ENCODE results near the gene RGS16.
"Not testable (repeated sequence)": the region's sequence is repeated elsewhere in the genome, so short reads cannot be mapped to it uniquely, and the experiment has no call there.

RGS16 gene

GRCh38 chr1:182604175-182605164 lies at the start of gene RGS16:
TSS of gene RGS16 (minus strand) at chr1:182604389. CDS start at chr1:182604259, 130 bp downstream.
- peak; percentile 96 for DNase-seq (ENCODE audit: low spot score)

GRCh38 chr1:182653986-182654385 lies 49.8 kb upstream of the RGS16 start:
- DNase-seq (ENCODE audit: low spot score) = no peak

GRCh38 chr1:182652933-182653332 lies 48.7 kb upstream of the RGS16 start:
- no peak for DNase-seq (ENCODE audit: low spot score)

GRCh38 chr1:182651339-182651724 lies 47.1 kb upstream of the RGS16 start:
- no peak for DNase-seq (ENCODE audit: low spot score)

GRCh38 chr1:182650678-182651338 lies 46.6 kb upstream of the RGS16 start:
- DNase-seq (ENCODE audit: low spot score) = no peak

- no peak for DNase-seq (ENCODE audit: low spot score)
These were observed 44.9 kb upstream of the RGS16 start for GRCh38 chr1:182649041-182649440.

DNA sequence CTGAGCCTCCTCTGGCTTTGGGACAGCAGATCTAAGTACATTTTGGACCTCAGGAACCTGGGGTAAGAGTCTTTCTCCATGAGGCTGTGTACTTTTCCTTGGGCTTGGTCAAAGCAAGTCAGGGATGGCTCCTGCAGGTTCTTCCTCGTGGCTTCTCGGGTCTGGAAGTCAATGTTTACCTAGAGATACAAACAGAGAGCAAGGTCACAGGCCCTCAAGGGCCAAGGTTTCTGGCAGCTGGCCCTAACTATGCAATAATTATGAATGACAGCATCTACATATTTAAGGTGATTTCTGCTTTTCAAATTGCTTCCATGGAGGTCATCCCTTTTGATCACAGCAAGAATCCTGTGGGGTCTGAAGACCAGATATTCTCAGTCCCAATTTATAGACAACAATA lies 42.5 kb upstream of the RGS16 start:
- no peak for DNase-seq (ENCODE audit: low spot score)

- no peak for DNase-seq (ENCODE audit: low spot score)
These were observed 40.7 kb upstream of the RGS16 start for GRCh38 chr1:182644886-182645285.

DNA sequence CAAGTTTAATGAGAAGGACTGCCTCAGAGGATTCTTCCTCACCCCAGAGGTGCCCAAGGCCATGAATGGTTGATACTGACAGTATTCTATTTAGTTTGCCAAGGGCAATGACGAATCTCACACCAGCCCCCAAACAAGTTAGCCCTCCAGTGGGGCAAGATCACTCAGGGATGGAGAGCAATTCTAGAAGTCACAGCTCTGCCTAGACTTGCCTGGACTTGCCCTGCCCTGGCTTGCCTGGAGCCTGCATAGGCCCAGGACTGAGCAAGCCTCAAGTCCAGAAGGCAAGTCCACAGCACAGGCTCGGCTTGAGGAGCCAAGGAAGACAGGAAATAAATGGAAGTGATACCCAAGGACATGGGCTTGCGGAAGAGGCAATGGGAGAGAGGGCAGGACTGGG lies 39.5 kb upstream of the RGS16 start:
- no peak for DNase-seq (ENCODE audit: low spot score)

DNA sequence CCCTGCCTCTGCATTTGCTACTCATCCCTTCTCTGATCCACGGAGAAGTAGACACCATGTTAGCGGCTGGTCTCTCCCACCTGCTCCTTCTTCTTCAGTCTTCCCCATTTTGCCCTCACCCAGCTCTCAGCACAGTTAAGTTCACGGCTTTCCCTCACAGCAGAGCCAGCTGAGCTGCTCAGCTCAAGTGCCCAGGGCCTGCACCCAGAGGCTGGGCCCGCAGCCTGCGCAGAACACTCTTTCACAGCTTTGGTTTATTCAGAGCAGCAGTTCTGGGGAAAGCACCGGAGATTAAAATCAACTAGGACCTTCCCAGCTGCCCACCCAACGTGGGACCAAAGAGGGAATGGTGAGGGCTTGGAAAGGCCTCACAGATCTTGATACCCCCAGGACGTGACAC lies 38.3 kb upstream of the RGS16 start:
- DNase-seq (ENCODE audit: low spot score) = no peak

- no peak for DNase-seq (ENCODE audit: low spot score)
These were observed 37.4 kb upstream of the RGS16 start for GRCh38 chr1:182641561-182641960.

DNA sequence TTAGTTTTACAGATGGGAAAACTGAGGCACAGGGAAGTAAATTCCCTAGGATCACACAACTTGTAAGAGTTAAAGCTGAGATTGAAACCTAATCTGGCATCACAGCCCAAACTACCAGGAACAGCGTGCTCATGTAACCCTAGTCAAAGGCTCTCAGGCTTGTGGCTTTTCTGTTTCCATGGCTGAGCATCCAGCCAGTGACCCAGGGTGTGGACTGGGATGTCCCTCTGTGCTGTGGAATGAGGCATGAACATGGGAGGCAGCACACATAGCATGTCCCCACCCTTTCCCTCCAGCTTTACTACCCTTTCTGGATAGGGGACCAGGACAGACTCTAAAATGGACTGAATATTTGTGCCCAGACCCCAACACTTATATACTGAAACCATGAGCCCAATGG lies 35.1 kb upstream of the RGS16 start:
- DNase-seq (ENCODE audit: low spot score) = no peak

DNA sequence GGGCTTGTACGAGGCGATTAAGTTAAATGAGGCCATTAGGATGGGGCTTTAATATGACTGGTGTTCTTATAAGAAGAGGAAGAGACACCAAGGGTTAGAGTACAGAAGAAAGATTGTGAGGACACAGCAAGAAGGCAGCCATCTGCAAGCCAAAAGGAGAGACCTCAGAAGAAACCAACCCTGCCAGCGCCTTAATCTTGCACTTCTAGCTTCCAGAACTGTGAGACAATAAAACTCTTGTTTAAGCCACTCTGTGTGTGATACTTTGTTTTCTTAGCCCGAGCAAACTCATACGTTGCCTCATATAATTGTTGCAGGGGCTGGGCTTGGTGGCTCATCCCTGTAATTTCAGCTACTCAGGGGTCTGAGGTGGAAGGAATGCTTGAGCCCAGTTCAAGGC lies 33.6 kb upstream of the RGS16 start:
- DNase-seq (ENCODE audit: low spot score) = no peak

- no peak for DNase-seq (ENCODE audit: low spot score)
These were observed 31.7 kb upstream of the RGS16 start for GRCh38 chr1:182635871-182636270.

- DNase-seq (ENCODE audit: low spot score) = no peak
These were observed 30.3 kb upstream of the RGS16 start for GRCh38 chr1:182634306-182635072.

DNA sequence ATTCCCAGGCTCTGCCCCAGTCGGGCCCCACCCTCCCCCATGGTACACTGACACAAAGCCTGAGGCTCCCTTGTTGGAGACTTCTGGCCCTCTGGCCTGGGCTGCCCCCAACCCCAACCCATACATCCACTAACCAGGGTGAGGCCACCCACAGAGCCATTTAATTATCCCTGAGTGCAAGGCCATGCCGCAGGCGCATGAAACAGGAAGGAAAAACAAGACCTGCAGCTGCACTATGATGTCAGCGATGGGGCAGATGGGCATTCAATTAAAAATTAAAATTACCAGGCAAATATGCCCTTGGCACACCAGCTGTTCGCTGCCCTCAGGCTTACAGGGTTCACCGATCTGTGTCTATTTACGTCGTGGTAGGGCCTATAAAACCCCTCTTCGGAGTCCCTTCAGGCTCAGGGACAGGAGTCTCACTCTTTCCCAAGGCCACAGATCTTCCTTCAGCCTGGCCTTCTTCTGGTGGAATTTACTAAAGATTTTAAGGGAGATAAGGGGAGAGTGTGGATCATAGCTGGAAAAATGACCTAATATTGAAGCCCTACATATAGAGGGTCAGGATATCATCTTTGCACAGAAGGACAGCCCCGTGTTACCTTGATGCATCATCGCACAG lies 29.6 kb upstream of the RGS16 start:
- no peak for DNase-seq (ENCODE audit: low spot score)

DNA sequence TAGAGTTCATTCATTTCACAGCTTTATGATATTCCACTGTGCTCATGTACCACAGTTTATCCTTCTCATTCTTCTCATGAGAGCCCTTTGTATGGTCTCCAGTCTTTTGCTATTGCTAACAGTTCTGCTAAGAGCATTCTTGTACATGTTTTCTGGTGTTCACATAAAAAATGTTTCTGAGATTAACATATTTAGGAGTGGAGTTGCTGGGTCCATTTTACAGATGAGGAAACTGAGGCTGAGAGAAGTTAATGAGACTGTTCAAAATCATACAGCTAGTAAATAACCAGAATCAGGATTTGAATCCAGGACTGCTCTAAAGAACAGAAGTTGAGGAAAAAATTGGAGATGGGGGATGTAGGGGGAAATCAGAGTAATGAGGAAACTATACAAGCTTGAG lies 28.8 kb upstream of the RGS16 start:
- DNase-seq (ENCODE audit: low spot score) = no peak

DNA sequence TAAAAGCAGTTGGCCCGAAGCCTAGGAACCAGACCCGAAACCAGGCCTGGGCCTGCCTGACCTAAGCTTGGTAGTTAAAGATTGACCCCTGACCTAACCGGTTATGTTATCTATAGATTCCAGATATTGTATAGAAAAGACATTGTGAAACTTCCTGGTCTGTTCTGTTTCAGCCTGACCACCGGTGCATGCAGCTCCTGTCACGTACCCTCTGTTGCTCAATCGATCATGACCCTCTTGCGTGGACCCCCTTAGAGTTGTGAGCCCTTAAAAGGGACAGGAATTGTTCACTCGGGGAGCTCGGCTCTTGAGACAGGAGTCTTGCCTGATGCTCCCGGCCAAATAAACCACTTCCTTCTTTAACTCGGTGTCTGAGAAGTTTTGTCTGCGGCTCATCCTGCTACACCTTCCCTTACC lies 28.3 kb upstream of the RGS16 start:
- DNase-seq (ENCODE audit: low spot score) = not testable (repeated sequence)

- DNase-seq (ENCODE audit: low spot score) = no peak
These were observed 27.8 kb upstream of the RGS16 start for GRCh38 chr1:182631954-182632353.

GRCh38 chr1:182631053-182631677 lies 27.0 kb upstream of the RGS16 start:
- DNase-seq (ENCODE audit: low spot score) = no peak

- no peak for DNase-seq (ENCODE audit: low spot score)
These were observed 26.4 kb upstream of the RGS16 start for GRCh38 chr1:182630586-182630985.

All from activated CD4-positive, alpha-beta T cell treated with anti-CD3 and anti-CD28 coated beads, Interleukin-2, Interleukin-4, amounts not matched to agents 100 ng/mL and 50 ng/mL, durations not matched to agents 16 hours and 8 hours (primary cell).